HUES64 (cell line): ENCODE data around the gene MYH9.
A peak's percentile ranks its signal among the peaks of the same experiment; 100 is the strongest.
"Not testable (repeated sequence)": the region's sequence is repeated elsewhere in the genome, so short reads cannot be mapped to it uniquely, and the experiment has no call there.

Source experiments
- H3K27ac ChIP-seq: 2 replicates; pipeline ENCODE4 v1.7.0; 2013; ENCODE audit warnings: low read depth, low read length, inconsistent platforms
- H3K27me3 ChIP-seq: 2 replicates; pipeline ENCODE4 v1.6.1; 2013; ENCODE audit warnings: mild to moderate bottlenecking, low read length; ENCODE audit not compliant: insufficient read depth
- H3K36me3 ChIP-seq: 2 replicates; pipeline ENCODE4 v1.6.1; 2013; ENCODE audit warnings: mild to moderate bottlenecking, low read length; ENCODE audit not compliant: insufficient read depth
- H3K4me1 ChIP-seq: 2 replicates; pipeline ENCODE4 v1.6.1; 2013; ENCODE audit warnings: mild to moderate bottlenecking, low read length, moderate library complexity; ENCODE audit not compliant: insufficient read depth
- H3K4me3 ChIP-seq: 2 replicates; pipeline ENCODE4 v1.5.1; 2013; ENCODE audit warnings: mild to moderate bottlenecking, low read length, moderate library complexity
- H3K9ac ChIP-seq: 2 replicates; pipeline ENCODE4 v1.6.1; 2013; ENCODE audit warnings: mild to moderate bottlenecking, low read depth, low read length
- H3K9me3 ChIP-seq: 2 replicates; pipeline ENCODE4 v1.6.1; 2013; ENCODE audit warnings: low read depth, low read length; ENCODE audit not compliant: insufficient read depth
- WGBS: fragments of 150-250, 120-280 bp; methylation state at CpG from one replicate; pipeline ENCODE4 v1.1.7; 2013; ENCODE audit warnings: missing lambda C conversion rate; 5-methylcytosine and 5-hydroxymethylcytosine counted together

MYH9 gene

DNA sequence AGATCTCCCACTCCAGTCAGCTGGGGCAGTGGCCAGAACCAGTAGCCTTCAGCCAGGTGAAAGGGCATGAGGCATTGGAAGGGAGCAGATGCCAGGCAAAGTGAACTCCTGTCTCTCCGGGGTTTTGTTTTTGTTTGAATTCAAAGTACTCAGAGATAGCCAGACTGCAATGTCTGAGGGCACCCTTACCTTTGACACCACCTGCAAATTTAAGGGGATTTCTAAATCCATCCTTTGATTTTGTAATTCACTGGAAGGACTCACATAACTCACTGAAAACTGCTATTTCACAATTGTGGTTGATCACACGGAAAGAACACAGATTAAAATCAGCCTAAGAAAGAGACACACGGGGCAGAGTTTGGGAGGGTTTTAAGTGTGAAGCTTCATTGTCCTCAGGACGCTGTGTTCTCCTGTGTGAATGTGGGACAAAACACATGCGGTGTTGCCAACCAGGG lies 124.5 kb downstream of the MYH9 start:
- not testable (repeated sequence) for H3K9ac ChIP-seq, H3K27me3 ChIP-seq, H3K4me3 ChIP-seq, H3K36me3 ChIP-seq, H3K9me3 ChIP-seq, H3K27ac ChIP-seq
- 72% methylated on average over 5 of the region's 5 CpGs for WGBS
- H3K4me1 ChIP-seq, result peaks cover 15% of the 10 kb centered on the region

- WGBS, result 90% methylated on average over 3 of the region's 3 CpGs
- H3K27ac ChIP-seq, H3K9me3 ChIP-seq, H3K27me3 ChIP-seq, H3K9ac ChIP-seq, H3K36me3 ChIP-seq, H3K4me3 ChIP-seq: not testable (repeated sequence)
- H3K4me1 ChIP-seq, result peaks cover 16% of the 10 kb centered on the region
Observed at GRCh38 chr22:36262307-36262706, 125.5 kb downstream of the MYH9 start.

DNA sequence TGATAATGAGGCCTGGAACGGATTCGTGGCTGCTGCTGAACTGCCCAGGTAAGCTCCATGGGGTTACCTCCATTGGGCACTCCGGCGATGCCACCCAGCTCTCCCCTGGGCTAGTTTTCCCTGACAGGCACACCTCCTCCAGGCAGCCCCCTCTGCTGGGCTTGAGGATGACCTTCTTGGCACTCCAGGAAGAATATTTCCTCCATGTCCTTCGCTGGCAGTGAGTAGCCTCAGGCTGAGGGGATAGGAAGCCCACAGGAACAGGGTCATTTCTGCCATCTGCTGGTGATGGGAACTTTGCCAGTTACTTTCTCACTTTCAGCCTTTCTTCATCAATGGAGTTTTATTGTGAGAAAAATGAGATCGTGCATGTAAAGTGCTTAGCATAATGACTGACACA lies 126.1 kb downstream of the MYH9 start:
- WGBS, result 70% methylated on average over 6 of the region's 6 CpGs
- H3K9me3 ChIP-seq, H3K4me3 ChIP-seq, H3K27ac ChIP-seq, H3K27me3 ChIP-seq, H3K9ac ChIP-seq, H3K36me3 ChIP-seq: not testable (repeated sequence)
- peaks cover 16% of the 10 kb centered on the region for H3K4me1 ChIP-seq

DNA sequence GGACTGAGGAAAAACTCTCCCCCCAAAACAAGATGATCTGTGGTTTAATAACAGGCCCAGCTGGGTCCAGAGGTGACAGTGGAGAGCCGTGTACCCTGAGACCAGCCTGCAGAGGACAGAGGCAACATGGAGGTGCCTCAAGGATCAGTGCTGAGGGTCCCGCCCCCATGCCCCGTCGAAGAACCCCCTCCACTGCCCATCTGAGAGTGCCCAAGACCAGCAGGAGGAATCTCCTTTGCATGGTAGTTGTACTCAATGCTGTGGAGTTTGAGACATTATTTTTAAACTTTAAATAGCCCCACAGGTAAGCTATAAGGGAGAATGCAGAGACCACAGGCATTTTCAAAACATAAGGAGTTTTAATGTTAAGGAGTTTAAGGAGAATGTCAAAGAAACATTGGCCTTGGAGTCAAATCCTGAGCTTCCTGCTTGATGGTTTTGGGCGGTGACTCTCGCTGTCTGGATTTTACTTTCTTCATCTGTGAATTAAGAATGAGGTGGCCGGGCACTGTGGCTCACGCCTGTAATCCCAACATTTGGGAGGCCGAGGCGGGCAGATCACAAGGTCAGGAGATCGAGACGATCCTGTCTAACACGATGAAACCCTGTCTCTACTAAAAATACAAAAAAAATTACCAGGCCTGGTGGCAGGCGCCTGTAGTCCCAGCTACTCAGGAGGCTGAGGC lies 128.0 kb downstream of the MYH9 start:
- WGBS, result 67% methylated on average over 14 of the region's 14 CpGs
- Histone ChIP-seq H3K27ac (peak overlapping the region; percentile 38), H3K4me1 (peaks cover 16% of the 10 kb centered on the region), H3K9me3 (no peaks in the 10 kb centered on the region), H3K27me3 (no peaks in the 10 kb centered on the region), H3K9ac (no peak overlapping the region; the same call in 1 of the 2 replicates), H3K4me3 (peak overlapping the region; percentile 29; the same call in 1 of the 2 replicates), H3K36me3 (no peaks in the 10 kb centered on the region)

- no peaks in the 10 kb centered on the region for H3K36me3 ChIP-seq
- H3K4me1 ChIP-seq, result peaks cover 16% of the 10 kb centered on the region
- WGBS, result 23% methylated on average over 12 of the region's 16 CpGs
- no peaks in the 10 kb centered on the region for H3K27me3 ChIP-seq
- peak overlapping the region; percentile 29; the same call in 1 of the 2 replicates for H3K4me3 ChIP-seq
- H3K27ac ChIP-seq, result peak overlapping the region; percentile 38
- H3K9me3 ChIP-seq, result no peaks in the 10 kb centered on the region
- no peak overlapping the region; the same call in 1 of the 2 replicates for H3K9ac ChIP-seq
Observed at GRCh38 chr22:36258701-36259614, 128.8 kb downstream of the MYH9 start.

DNA sequence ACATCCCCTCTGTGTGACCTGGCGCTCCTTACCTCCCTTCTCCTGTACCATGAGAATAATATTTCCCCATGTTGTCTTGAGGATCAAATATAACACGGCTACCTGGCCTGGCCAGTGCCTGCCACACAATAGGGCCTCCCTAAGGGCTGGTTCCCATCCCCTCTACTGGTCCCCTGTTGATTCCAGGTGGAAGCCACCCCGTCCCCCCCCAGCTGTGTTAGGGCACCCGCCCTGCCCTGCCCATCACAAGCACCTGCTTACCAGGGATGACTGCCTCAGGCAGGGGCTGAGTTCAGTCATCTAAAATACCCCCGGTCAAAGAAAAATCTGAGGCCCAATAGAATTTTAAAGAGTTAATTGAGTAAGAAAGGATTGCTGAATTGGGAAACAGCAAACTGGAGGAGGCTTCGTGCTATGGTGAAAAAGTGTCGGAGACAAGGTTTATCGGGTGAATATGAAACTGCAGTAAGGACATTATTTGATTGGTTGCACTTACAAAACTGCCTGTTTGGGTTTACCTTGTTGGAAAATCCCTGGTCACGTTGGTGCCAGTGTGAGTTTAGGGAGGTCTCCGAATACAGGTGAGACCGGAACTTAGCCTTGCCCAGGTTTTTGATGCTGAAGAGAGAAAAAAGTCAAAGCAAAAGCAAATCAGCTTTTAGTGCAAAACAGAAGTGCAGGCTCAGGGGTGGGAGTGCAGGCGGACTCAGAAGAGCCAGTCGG lies 129.7 kb downstream of the MYH9 start:
- H3K4me3 ChIP-seq, result no peak overlapping the region
- H3K9ac ChIP-seq, result no peak overlapping the region
- H3K36me3 ChIP-seq, result no peaks in the 10 kb centered on the region
- no peaks in the 10 kb centered on the region for H3K27me3 ChIP-seq
- WGBS, result 90% methylated on average over 13 of the region's 13 CpGs
- H3K4me1 ChIP-seq, result peaks cover 16% of the 10 kb centered on the region
- no peaks in the 10 kb centered on the region for H3K9me3 ChIP-seq
- H3K27ac ChIP-seq, result no peak overlapping the region

- peaks cover 16% of the 10 kb centered on the region for H3K4me1 ChIP-seq
- H3K9ac ChIP-seq, result no peak overlapping the region
- H3K4me3 ChIP-seq, result no peak overlapping the region
- no peak overlapping the region for H3K27ac ChIP-seq
- H3K36me3 ChIP-seq, result no peaks in the 10 kb centered on the region
- H3K27me3 ChIP-seq, result no peaks in the 10 kb centered on the region
- H3K9me3 ChIP-seq, result no peaks in the 10 kb centered on the region
- 81% methylated on average over 8 of the region's 8 CpGs for WGBS
Observed at GRCh38 chr22:36257308-36257707, 130.5 kb downstream of the MYH9 start.

DNA sequence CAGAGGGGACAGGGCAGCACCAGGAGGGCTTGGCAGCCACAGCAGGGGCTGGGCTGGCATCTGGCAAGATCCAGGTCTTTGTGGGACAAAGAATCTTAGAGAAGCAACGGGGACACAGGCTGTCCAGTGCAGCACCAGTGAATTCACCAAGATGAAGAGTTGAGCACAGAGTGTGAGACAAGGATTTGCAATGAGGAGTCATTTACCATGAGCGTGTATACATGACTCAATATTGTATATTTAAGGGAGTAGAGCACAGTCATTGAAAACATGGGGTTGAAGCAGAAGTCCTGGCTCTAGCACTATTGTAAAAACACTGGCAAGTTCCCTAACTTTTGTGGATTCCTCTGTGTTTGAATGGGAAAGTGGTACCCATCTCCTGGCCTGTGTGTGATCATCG lies 131.3 kb downstream of the MYH9 start:
- H3K27ac ChIP-seq, result no peak overlapping the region
- no peak overlapping the region for H3K4me3 ChIP-seq
- 91% methylated on average over 3 of the region's 3 CpGs for WGBS
- no peak overlapping the region for H3K9ac ChIP-seq
- H3K36me3 ChIP-seq, result no peaks in the 10 kb centered on the region
- no peaks in the 10 kb centered on the region for H3K9me3 ChIP-seq
- no peaks in the 10 kb centered on the region for H3K27me3 ChIP-seq
- peaks cover 18% of the 10 kb centered on the region for H3K4me1 ChIP-seq

DNA sequence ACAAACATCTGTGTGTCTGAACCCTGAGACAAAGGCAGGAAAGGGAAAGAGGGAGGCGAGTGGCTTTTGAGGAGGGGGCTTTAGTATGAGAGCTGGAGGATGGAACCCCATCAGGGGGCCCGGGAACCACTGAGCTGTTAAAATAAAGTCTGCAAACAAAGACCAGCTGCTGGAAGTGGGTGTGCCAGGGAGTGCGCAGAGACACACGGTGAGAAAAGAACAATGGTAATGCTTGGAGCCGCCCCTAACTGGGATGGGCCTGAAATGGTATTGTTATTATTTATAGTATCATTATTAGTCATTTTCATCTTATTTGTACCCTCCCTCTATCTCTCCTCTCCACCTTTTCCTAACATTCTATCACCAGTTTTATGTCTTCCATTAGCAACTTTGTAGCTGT lies 132.2 kb downstream of the MYH9 start:
- peaks cover 23% of the 10 kb centered on the region for H3K4me1 ChIP-seq
- not testable (repeated sequence) for H3K27ac ChIP-seq, H3K36me3 ChIP-seq, H3K9ac ChIP-seq, H3K9me3 ChIP-seq, H3K27me3 ChIP-seq, H3K4me3 ChIP-seq
- WGBS, result no CpG with 5 or more reads among the region's 5 CpGs

DNA sequence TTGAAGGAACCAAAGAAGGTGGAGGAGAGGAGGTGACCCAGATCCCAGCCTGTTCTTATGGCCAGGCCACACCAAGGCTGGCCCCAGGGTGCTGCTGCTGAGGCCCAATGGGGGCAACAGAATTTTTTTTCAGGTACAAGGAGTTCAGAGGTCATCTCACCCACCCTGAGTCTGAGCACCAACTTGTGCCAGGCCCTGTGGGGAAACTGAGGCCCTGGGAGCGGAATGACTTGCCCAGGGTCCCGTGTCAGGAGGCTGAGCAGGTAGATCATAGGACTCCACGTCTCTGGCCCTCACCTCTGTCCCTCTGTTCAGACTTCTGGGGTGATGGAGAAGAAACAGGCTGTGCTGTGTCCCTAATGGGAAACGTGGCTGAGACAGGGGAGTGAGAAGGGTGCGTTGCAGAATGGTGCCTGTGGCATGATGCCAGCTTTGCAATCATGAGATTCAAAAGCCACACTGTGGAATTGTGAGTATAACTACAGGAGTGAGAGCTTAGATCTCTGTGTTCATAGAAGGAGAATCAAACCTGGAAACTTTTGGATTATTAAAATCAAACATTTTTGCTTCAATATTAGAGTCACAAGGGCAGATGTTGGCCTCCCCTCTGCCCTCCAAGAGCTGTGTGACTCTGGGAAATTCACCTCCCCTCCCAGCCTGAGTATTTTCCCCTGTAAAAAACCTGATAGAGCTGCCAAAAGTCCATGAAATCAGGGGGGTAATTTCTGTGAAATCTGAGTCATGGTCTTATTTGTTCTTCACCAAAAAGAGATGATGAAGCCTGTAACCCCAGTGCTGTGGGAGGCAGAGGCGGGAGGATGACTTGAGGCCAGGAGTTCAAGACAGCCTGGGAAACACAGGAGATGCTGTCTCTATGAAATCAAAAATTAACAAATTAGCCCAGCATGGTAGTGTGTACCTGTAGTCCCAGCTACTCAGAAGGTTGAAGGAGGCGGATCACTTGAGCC lies 134.0 kb downstream of the MYH9 start:
- Histone ChIP-seq H3K4me1 (peaks cover 12% of the 10 kb centered on the region), H3K27ac (no peak overlapping the region)
- 94% methylated on average over 7 of the region's 7 CpGs for WGBS

More for the DNA sequence above, 134.0 kb downstream of the MYH9 start:
- H3K36me3 ChIP-seq, result no peaks in the 10 kb centered on the region
- no peak overlapping the region for H3K4me3 ChIP-seq
- peaks cover 7% of the 10 kb centered on the region for H3K9me3 ChIP-seq
- H3K9ac ChIP-seq, result no peak overlapping the region
- H3K27me3 ChIP-seq, result no peaks in the 10 kb centered on the region
